ENCODE results near the gene LIN9. TPM values are rescaled to one million over a fixed set of nuclear protein-coding genes. Genes with fewer than 3 reads are reported as not detected.

Gene LIN9
- total RNA-seq, 3 donors from 2014 or later: 1.9 to 5.6 (median 2.6) TPM

DNA sequence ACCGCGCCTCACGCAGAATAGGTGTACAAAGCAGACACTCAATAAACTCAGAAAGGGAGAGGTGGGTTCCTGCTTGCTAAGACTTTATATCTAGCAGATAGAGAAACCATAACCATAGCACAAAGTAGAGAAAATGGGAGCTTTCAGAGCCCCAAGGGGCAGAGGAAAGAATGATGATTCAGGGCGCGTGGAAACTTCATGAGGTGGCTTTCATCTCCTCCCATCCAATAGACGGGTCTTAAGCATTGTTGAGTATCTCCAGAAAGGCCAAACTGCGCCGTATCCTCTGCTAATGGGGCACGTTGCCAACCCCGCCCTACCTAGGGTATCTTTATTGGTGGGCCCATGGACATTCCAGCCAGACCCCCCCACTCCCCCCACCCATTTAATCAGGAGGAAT, 86.3 kb downstream of the LIN9 start:
- TF ChIP-seq, protein P1, sequence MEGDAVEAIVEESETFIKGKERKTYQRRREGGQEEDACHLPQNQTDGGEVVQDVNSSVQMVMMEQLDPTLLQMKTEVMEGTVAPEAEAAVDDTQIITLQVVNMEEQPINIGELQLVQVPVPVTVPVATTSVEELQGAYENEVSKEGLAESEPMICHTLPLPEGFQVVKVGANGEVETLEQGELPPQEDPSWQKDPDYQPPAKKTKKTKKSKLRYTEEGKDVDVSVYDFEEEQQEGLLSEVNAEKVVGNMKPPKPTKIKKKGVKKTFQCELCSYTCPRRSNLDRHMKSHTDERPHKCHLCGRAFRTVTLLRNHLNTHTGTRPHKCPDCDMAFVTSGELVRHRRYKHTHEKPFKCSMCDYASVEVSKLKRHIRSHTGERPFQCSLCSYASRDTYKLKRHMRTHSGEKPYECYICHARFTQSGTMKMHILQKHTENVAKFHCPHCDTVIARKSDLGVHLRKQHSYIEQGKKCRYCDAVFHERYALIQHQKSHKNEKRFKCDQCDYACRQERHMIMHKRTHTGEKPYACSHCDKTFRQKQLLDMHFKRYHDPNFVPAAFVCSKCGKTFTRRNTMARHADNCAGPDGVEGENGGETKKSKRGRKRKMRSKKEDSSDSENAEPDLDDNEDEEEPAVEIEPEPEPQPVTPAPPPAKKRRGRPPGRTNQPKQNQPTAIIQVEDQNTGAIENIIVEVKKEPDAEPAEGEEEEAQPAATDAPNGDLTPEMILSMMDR (IDR thresholded peaks at IDR 0.05): no peak
- TF ChIP-seq POLR2A (IDR thresholded peaks at IDR 0.05) (no peak), POLR2AphosphoS5 (IDR thresholded peaks at IDR 0.05) (no peak)
- no peak overlapping the region for H3K27ac ChIP-seq

DNA sequence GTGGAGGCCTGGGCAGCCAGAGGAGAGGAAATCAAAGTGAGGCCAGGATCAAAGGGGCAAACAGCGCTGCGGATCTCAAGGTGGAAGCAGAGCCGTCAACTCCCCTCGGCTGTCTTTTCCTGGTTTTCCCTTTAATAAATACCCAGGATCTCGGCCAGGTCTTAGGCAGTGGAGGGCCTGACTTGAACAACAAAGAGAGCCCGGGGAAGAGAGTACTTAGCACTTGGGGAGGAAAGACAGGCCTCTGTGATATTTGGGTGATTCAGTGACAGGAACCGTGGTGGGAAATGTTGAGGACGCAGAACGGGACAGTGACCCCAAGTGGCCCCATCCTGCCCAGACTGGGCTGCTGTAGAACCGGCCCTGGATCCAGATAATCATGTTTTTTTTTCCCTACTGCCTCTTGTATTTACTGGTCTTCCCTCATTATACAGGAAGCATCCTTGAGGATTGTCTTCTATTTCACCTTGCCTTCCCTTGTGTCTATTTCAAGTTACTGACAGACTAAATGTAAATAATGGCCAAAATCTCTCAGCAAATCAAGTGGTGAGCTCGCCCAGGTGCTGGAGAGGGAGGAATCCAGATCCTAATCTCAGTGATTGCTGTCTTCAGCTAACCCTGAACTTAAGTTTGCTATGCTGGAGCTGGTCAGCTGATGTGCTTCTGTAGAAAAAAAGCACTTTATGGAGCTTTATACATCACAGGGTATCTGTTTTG, 88.3 kb downstream of the LIN9 start:
- H3K27me3 ChIP-seq: peaks cover 2 to 5% of the 10 kb centered on the region in 2 donors
- H3K36me3 ChIP-seq: no peaks in the 10 kb centered on the region
- DNase-seq (ENCODE audit: low spot score in 2 of 2): no peak
- no peak overlapping the region for H3K27ac ChIP-seq
- H3K4me1 ChIP-seq: no peaks in the 10 kb centered on the region
- no peak overlapping the region for H3K4me3 ChIP-seq
- TF ChIP-seq POLR2A (IDR thresholded peaks at IDR 0.05) (no peak), POLR2AphosphoS5 (IDR thresholded peaks at IDR 0.05) (no peak)
- TF ChIP-seq, protein P1 (IDR thresholded peaks at IDR 0.05): no peak
- no peaks in the 10 kb centered on the region for H3K9me3 ChIP-seq
- intact Hi-C loops (cut with DNase I; ENCODE audit: low total_unique reads): no loop called here

More for the DNA sequence above, 86.3 kb downstream of the LIN9 start:
- intact Hi-C loops (cut with DNase I; ENCODE audit: low total_unique reads): no loop called here
- Histone ChIP-seq H3K9me3 (no peaks in the 10 kb centered on the region), H3K4me3 (no peak overlapping the region), H3K36me3 (no peaks in the 10 kb centered on the region), H3K4me1 (no peaks in the 10 kb centered on the region), H3K27me3 (peaks cover 2 to 5% of the 10 kb centered on the region in 2 donors)
- no peak for DNase-seq (ENCODE audit: low spot score in 2 of 2)

DNA sequence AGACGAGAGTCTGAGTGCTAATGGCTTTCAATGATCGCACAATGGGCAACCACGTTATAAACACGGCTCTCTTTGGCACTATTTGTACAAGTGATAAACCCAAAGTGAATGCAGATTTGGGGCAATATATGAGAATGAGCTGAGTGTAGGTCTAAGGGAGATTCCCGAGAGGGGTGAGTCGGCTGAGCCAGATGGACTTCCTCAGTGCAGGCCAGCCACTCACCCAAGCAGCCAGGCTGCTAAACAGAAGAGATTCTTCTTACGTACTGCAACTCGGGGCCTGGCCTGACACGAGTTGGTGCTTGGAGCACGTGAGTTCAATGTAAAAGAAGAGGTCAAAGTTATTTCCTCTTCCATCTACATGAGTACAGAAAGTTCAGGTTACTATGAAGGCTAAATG, 91.7 kb downstream of the LIN9 start:
- Histone ChIP-seq H3K9me3 (no peaks in the 10 kb centered on the region), H3K27ac (no peak overlapping the region), H3K4me1 (no peaks in the 10 kb centered on the region), H3K4me3 (no peak overlapping the region), H3K27me3 (no peaks in the 10 kb centered on the region), H3K36me3 (no peaks in the 10 kb centered on the region)
- DNase-seq (ENCODE audit: low spot score in 2 of 2): no peak
- no peak for TF ChIP-seq POLR2A (IDR thresholded peaks at IDR 0.05)
- TF ChIP-seq, protein P1 (IDR thresholded peaks at IDR 0.05): no peak
- no peak for TF ChIP-seq POLR2AphosphoS5 (IDR thresholded peaks at IDR 0.05)
- intact Hi-C loops (cut with DNase I; ENCODE audit: low total_unique reads): no loop called here

DNA sequence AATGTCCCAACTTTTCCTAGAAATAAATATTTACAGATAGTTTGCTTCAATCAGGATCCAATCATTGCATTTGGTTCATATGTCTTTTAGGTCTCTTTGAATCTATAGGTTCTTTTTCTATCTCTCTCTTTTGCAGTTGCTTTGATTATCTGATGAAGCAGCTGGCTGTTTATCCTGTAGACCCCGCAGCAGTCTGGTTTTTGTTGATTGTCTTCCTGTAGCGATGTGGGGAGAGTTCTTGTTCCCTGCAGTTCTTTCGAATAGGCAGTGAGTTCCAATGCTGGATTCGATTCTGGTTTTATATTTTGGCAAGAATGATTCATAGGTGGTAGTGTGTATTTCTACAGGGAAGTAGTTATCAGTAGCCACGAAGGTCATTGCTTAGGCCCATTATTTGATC, 92.9 kb downstream of the LIN9 start:
- DNase-seq (ENCODE audit: low spot score in 2 of 2): no peak
- Histone ChIP-seq H3K27ac (no peak overlapping the region), H3K4me3 (no peak overlapping the region), H3K9me3 (no peaks in the 10 kb centered on the region), H3K27me3 (no peaks in the 10 kb centered on the region), H3K4me1 (no peaks in the 10 kb centered on the region), H3K36me3 (no peaks in the 10 kb centered on the region)
- TF ChIP-seq POLR2AphosphoS5 (IDR thresholded peaks at IDR 0.05) (no peak), POLR2A (IDR thresholded peaks at IDR 0.05) (no peak)
- TF ChIP-seq, protein P1 (IDR thresholded peaks at IDR 0.05): no peak
- intact Hi-C loops (cut with DNase I; ENCODE audit: low total_unique reads): no loop called here

DNA sequence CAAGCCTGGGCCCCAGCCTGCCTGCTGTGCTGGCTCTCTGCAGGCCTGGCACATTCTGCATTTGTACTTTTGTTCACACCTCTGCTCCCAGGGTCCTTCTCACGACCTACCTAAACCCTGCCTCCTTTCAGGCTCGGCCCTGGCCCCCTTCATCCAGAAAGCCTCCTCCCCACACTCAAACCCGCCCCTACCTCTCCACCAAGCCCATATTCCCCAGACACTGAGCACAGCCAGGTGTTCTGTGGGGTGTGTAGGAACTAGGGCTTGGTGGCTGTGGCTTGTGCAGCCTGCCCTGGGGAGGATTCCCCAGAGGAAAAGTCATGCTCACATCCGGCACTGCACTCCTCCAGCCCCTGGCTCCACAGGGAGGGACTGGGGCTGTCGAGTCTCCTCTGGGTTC, 93.7 kb downstream of the LIN9 start:
- no peak for DNase-seq (ENCODE audit: low spot score in 2 of 2)
- Histone ChIP-seq H3K27me3 (no peaks in the 10 kb centered on the region), H3K36me3 (no peaks in the 10 kb centered on the region), H3K4me3 (no peak overlapping the region), H3K27ac (no peak overlapping the region), H3K4me1 (no peaks in the 10 kb centered on the region), H3K9me3 (no peaks in the 10 kb centered on the region)
- TF ChIP-seq, protein P1 (IDR thresholded peaks at IDR 0.05): no peak
- TF ChIP-seq POLR2AphosphoS5 (IDR thresholded peaks at IDR 0.05): no peak
- no peak for TF ChIP-seq POLR2A (IDR thresholded peaks at IDR 0.05)
- intact Hi-C loops (cut with DNase I; ENCODE audit: low total_unique reads): no loop called here
